Naive thymus-derived CD4-positive, alpha-beta T cell (primary cell): ENCODE results near the gene GLIPR2. TPM values are rescaled to one million over a fixed set of nuclear protein-coding genes. Genes with fewer than 3 reads are reported as not detected.

Experiments used
- ATAC-seq: fragments of 150-1000 bp; cut with Tn5 transposase; 2 replicates; pipeline ENCODE4 v1.10.0; 2021; ENCODE audit warnings: mild to moderate bottlenecking, moderate library complexity
- CTCF ChIA-PET: fragments of 350-600 bp; sonication (Branson Sonifier 250); formaldehyde crosslinking; loops from one replicate; lab custom pipeline; 2021; ENCODE audit warnings: antibody characterized with exemption; lab: Charles Lee
- POLR2A ChIA-PET: fragments of 350-600 bp; sonication (Branson Sonifier 250); formaldehyde crosslinking; loops from one replicate; lab custom pipeline; 2021; ENCODE audit warnings: antibody characterized with exemption, inconsistent platforms; lab: Charles Lee
- DNase-seq, 9 donors: peaks; one replicate each; pipeline versions ENCODE4 v3.0.0 to v3.0.0-alpha.2; 2020 to 2022; ENCODE audit warnings: mixed read lengths in 1 of 9
- H3K27ac ChIP-seq: one replicate; pipeline ENCODE4 v1.7.0; 2013; ENCODE audit warnings: mild to moderate bottlenecking, low read depth, low read length, moderate library complexity
- H3K27me3 ChIP-seq, 2 donors: one replicate each; pipeline ENCODE4 v1.7.0; 2013; ENCODE audit warnings: low read length in 2 of 2, mild to moderate bottlenecking in 2 of 2, moderate library complexity in 2 of 2; ENCODE audit not compliant: control insufficient read depth in 2 of 2, insufficient read depth in 2 of 2
- H3K36me3 ChIP-seq, 3 experiments: 1 replicate in 2 of 3; 2 replicates in 1 of 3; pipeline ENCODE4 v1.7.0; 2013; ENCODE audit warnings: low read length in 3 of 3, mild to moderate bottlenecking in 3 of 3, moderate library complexity in 1 of 3; ENCODE audit not compliant: insufficient read depth in 3 of 3, control insufficient read depth in 2 of 3
- H3K4me1 ChIP-seq, 2 donors: one replicate each; pipeline ENCODE4 v1.7.0; 2013; ENCODE audit warnings: low read length in 2 of 2, mild to moderate bottlenecking in 2 of 2, moderate library complexity in 1 of 2; ENCODE audit not compliant: control insufficient read depth in 2 of 2, insufficient read depth in 2 of 2
- H3K4me3 ChIP-seq: 2 replicates; pipeline ENCODE4 v1.7.0; 2013; ENCODE audit warnings: mild to moderate bottlenecking, low read length
- H3K9me3 ChIP-seq, 3 experiments: 1 replicate in 2 of 3; 2 replicates in 1 of 3; pipeline ENCODE4 v1.7.0; 2013; ENCODE audit warnings: low read length in 3 of 3; ENCODE audit not compliant: control insufficient read depth in 2 of 3
- H3K27ac Mint-ChIP-seq, 9 donors: one replicate each; pipeline ENCODE4 v1.8.0; 2020 to 2022; ENCODE audit warnings: mixed read lengths in 9 of 9, mild to moderate bottlenecking in 8 of 9, moderate library complexity in 5 of 9, inconsistent platforms in 2 of 9
- H3K27me3 Mint-ChIP-seq, 5 donors: one replicate each; pipeline ENCODE4 v1.8.0; 2021 to 2022; ENCODE audit warnings: mixed read lengths in 5 of 5, mild to moderate bottlenecking in 1 of 5
- H3K36me3 Mint-ChIP-seq, 5 donors: one replicate each; pipeline ENCODE4 v1.8.0; 2020 to 2022; ENCODE audit warnings: mixed read lengths in 5 of 5, mild to moderate bottlenecking in 3 of 5, inconsistent platforms in 1 of 5
- H3K4me1 Mint-ChIP-seq, 7 donors: one replicate each; pipeline ENCODE4 v1.8.0; 2020 to 2022; ENCODE audit warnings: mixed read lengths in 7 of 7, mild to moderate bottlenecking in 3 of 7, inconsistent platforms in 1 of 7
- H3K4me3 Mint-ChIP-seq, 10 donors: one replicate each; pipeline ENCODE4 v1.8.0; 2020 to 2022; ENCODE audit warnings: mild to moderate bottlenecking in 10 of 10, mixed read lengths in 10 of 10, moderate library complexity in 6 of 10, inconsistent platforms in 2 of 10
- H3K9me3 Mint-ChIP-seq, 11 donors: one replicate each; pipeline ENCODE4 v1.8.0; 2020 to 2022; ENCODE audit warnings: mixed read lengths in 11 of 11, mild to moderate bottlenecking in 4 of 11, inconsistent platforms in 1 of 11, moderate library complexity in 1 of 11
- intact Hi-C, 2 donors: fragments of 100-400 bp; cut with micrococcal nuclease; formaldehyde crosslinking; loops; one replicate each; pipeline ENCODE4 v1.15.1; 2023
- polyA plus RNA-seq, 2 donors: library from polyadenylated mRNA; unstranded; fragments of 300-500 nt; fragmentation: Illumina TruSeq; gene quantifications; one replicate each; pipeline ENCODE4 v1.2.3, GENCODE V29; 2021
- total RNA-seq, 6 experiments: library from RNA in 5 of 6; stranded (reverse) in 5 of 6; gene quantifications; 1 replicate in 5 of 6; 2 replicates in 1 of 6; pipeline ENCODE4 v1.2.3 and lab custom pipeline; 2021 to 2026

Gene GLIPR2
- total and polyA plus RNA-seq, 7 experiments from 2014 or later: 7.7 to 74.7 (median 38.8) TPM

DNA sequence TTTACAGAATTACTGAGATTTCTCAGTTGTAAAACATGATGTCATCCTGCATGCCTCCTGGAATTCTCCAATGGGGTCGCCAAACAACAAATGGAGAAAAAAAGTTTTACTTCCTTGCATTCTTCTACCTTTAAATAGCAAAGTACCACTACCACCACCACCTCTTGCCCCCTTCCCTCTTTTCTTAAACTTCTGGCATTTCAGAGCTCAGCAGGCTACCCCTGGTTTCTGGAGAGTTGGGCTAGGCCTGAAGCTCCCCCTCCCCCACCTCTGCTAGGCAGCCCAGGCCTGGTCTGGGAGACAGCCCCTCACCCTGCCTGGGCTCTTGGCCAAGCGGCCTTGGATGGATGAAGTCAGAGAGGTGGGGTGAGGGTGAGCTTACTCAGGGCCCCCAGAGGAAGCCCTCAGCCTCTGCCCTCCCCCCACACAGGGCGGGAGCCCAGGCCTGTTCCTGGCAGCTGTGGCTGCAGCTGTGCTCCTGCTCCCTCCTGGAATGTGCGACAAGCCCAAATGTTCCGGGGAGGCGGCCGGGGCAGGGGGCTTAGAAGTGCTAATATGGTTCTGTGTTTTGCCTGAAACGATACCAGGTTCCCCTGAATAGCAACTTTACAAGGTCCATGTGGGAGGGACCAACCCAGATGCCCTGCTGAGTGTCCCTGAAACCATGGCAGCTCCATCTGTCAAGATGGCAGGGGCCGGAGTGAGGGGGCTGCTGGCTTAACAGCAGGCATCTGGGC, 26.7 kb downstream of the GLIPR2 start:
- DNase-seq: no peak

GRCh38 chr9:36163786-36164170, 27.2 kb downstream of the GLIPR2 start:
- Mint-ChIP-seq H3K4me1 (peaks cover 4 to 25% (median 10%) of the 10 kb centered on the region in 7 donors), H3K36me3 (peaks cover 0 to 25% (median 5%) of the 10 kb centered on the region in 5 donors), H3K9me3 (no peaks in the 10 kb centered on the region), H3K27me3 (peaks cover 0 to 8% (median 0%) of the 10 kb centered on the region in 5 donors), H3K4me3 (no peak overlapping the region), H3K27ac (peak overlapping the region in 5 of 9 donors; percentile 39 to 58 (median 41))
- no peaks in the 10 kb centered on the region for H3K27me3 ChIP-seq
- peaks cover 0 to 3% of the 10 kb centered on the region in 2 donors for H3K4me1 ChIP-seq
- intact Hi-C loops: no loop called here
- H3K9me3 ChIP-seq: no peaks in the 10 kb centered on the region
- no peak for ATAC-seq
- no peak overlapping the region for H3K4me3 ChIP-seq
- DNase-seq: no peak
- peaks cover 0 to 3% (median 0%) of the 10 kb centered on the region in 3 experiments for H3K36me3 ChIP-seq
- POLR2A ChIA-PET: interaction anchor here (0.7 to 1.6 kb wide), 6 partner anchors 8 to 129 kb away, joined by 3 to 6 read pairs (median 4); no protein-coding TSS in a partner anchor
- no peak overlapping the region for H3K27ac ChIP-seq
- CTCF ChIA-PET: interaction anchor here (1.0 to 9.8 kb wide), 5 partner anchors 9 to 61 kb away, joined by 3 to 270 read pairs (median 4); no protein-coding TSS in a partner anchor

More for the DNA sequence above, 26.7 kb downstream of the GLIPR2 start:
- H3K27me3 Mint-ChIP-seq: peaks cover 0 to 8% (median 0%) of the 10 kb centered on the region in 5 donors
- intact Hi-C loops: no loop called here
- ChIA-PET CTCF (interaction anchor here (0.5 to 9.8 kb wide), 7 partner anchors 8 to 1740 kb away, joined by 3 to 270 read pairs (median 4); no protein-coding TSS in a partner anchor), POLR2A (interaction anchor here (0.7 to 1.6 kb wide), 4 partner anchors 8 to 60 kb away, joined by 3 to 6 read pairs (median 4); no protein-coding TSS in a partner anchor)
- no peaks in the 10 kb centered on the region for H3K27me3 ChIP-seq
- H3K36me3 Mint-ChIP-seq: peaks cover 0 to 30% (median 8%) of the 10 kb centered on the region in 5 donors
- H3K9me3 ChIP-seq: no peaks in the 10 kb centered on the region
- H3K4me1 ChIP-seq: peaks cover 0 to 3% of the 10 kb centered on the region in 2 donors
- no peak overlapping the region for H3K4me3 Mint-ChIP-seq
- no peak for ATAC-seq
- peak overlapping the region in 6 of 9 donors; percentile 38 to 55 (median 43) for H3K27ac Mint-ChIP-seq
- peaks cover 0 to 3% (median 0%) of the 10 kb centered on the region in 3 experiments for H3K36me3 ChIP-seq
- H3K4me1 Mint-ChIP-seq: peaks cover 7 to 25% (median 14%) of the 10 kb centered on the region in 7 donors
- no peak overlapping the region for H3K27ac ChIP-seq
- peaks cover 0 to 2% (median 0%) of the 10 kb centered on the region in 11 donors for H3K9me3 Mint-ChIP-seq
- H3K4me3 ChIP-seq: no peak overlapping the region

- ATAC-seq (no peak), DNase-seq (no peak)
- H3K36me3 Mint-ChIP-seq: peaks cover 0 to 19% (median 5%) of the 10 kb centered on the region in 5 donors
- H3K4me1 ChIP-seq: peaks cover 0 to 3% of the 10 kb centered on the region in 2 donors
- ChIA-PET POLR2A (interaction anchor here (0.8 to 1.6 kb wide), 8 partner anchors 9 to 129 kb away, joined by 3 to 6 read pairs (median 4); no protein-coding TSS in a partner anchor), CTCF (interaction anchor here (0.9 to 9.8 kb wide), 7 partner anchors 10 to 564 kb away, joined by 3 to 270 read pairs (median 3); no protein-coding TSS in a partner anchor)
- H3K4me1 Mint-ChIP-seq: peaks cover 4 to 25% (median 9%) of the 10 kb centered on the region in 7 donors
- peak overlapping the region in 3 of 9 donors; percentile 39 to 45 (median 41) for H3K27ac Mint-ChIP-seq
- H3K9me3 Mint-ChIP-seq: no peaks in the 10 kb centered on the region
- H3K27me3 ChIP-seq: no peaks in the 10 kb centered on the region
- H3K27me3 Mint-ChIP-seq: peaks cover 0 to 11% (median 0%) of the 10 kb centered on the region in 5 donors
- no peaks in the 10 kb centered on the region for H3K9me3 ChIP-seq
- H3K36me3 ChIP-seq: no peaks in the 10 kb centered on the region
- no peak overlapping the region for H3K27ac ChIP-seq
- no peak overlapping the region for H3K4me3 Mint-ChIP-seq
- no peak overlapping the region for H3K4me3 ChIP-seq
- intact Hi-C loops: no loop called here
These were observed 27.8 kb downstream of the GLIPR2 start for GRCh38 chr9:36164372-36164771.

DNA sequence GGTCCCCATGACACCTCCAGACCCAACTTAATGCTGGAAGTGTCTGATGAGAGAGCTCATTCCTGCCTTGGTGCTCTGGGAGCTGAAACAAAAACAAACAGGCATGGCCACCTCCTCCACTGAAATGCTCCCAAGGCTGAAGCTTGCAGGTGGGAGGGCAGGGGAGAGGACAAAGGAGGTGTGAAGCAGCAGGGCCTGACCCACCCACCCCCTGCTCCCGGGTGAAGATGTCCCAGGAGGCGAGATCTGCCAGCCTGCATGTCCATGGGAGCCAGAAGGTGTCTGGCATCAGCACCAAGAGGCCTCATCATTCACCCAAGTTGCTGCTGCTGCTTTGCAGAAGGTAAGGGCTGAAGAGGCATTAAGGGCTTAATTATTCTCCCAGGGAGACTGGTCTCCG, 28.5 kb downstream of the GLIPR2 start:
- Histone ChIP-seq H3K27ac (no peak overlapping the region), H3K4me3 (no peak overlapping the region), H3K4me1 (peaks cover 0 to 3% of the 10 kb centered on the region in 2 donors), H3K36me3 (no peaks in the 10 kb centered on the region), H3K27me3 (no peaks in the 10 kb centered on the region), H3K9me3 (no peaks in the 10 kb centered on the region)
- ATAC-seq (no peak), DNase-seq (no peak)
- Mint-ChIP-seq H3K9me3 (no peaks in the 10 kb centered on the region), H3K36me3 (peaks cover 0 to 17% (median 5%) of the 10 kb centered on the region in 5 donors), H3K4me1 (peaks cover 4 to 25% (median 9%) of the 10 kb centered on the region in 7 donors), H3K27me3 (peaks cover 0 to 14% (median 0%) of the 10 kb centered on the region in 5 donors), H3K27ac (peak overlapping the region in 2 of 9 donors; percentile 38 to 62), H3K4me3 (peak overlapping the region in 8 of 10 donors; percentile 10 to 65 (median 35))
- ChIA-PET CTCF (interaction anchor here (0.9 to 9.8 kb wide), 7 partner anchors 13 to 564 kb away, joined by 3 to 270 read pairs (median 3); no protein-coding TSS in a partner anchor), POLR2A (interaction anchor here (0.9 to 1.5 kb wide), 4 partner anchors 9 to 25 kb away, joined by 3 to 5 read pairs (median 4); no protein-coding TSS in a partner anchor)
- intact Hi-C loops: loop anchor here in 1 of 2 donors (5.0 kb wide), 2 partner anchors 43 to 128 kb away; partner anchors contain the start of gene RECK

DNA sequence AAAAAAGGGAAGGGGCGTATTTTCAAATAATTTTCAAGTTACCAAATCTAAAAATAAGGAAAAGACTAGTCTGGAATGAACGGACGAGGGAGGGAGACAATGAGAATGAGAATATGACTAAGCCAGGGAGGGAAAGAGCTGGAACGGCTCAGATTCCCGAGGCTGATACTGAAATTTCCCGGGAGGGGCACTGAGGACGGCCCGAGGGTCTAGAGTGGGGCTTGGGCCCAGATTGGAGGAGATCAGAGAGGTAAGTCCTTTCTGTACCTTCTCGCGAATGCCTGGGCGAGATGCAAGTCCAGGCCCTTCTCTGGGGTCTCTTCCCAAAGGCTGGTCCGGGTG, 29.3 kb downstream of the GLIPR2 start:
- intact Hi-C loops: loop anchor here (1.0 to 5.0 kb wide), 9 partner anchors 13 to 210 kb away; partner anchors contain the start of genes GLIPR2 (in 2 of the 2), CLTA (in 1 of the 2) and RECK (in 1 of the 2)
- H3K36me3 Mint-ChIP-seq: peaks cover 0 to 12% (median 5%) of the 10 kb centered on the region in 5 donors
- peak overlapping the region in 1 of 9 donors; percentile 85 for H3K27ac Mint-ChIP-seq
- ChIA-PET CTCF (interaction anchor here (0.7 to 9.8 kb wide), 6 partner anchors 21 to 85 kb away, joined by 3 to 270 read pairs (median 4); partner anchors contain the start of gene GLIPR2), POLR2A (interaction anchor here (0.8 to 1.5 kb wide), 2 partner anchors 26 to 29 kb away, joined by 3 read pairs; partner anchors contain the start of gene GLIPR2)
- Histone ChIP-seq H3K27me3 (no peaks in the 10 kb centered on the region), H3K4me3 (no peak overlapping the region), H3K27ac (no peak overlapping the region), H3K36me3 (no peaks in the 10 kb centered on the region), H3K4me1 (peaks cover 0 to 3% of the 10 kb centered on the region in 2 donors), H3K9me3 (no peaks in the 10 kb centered on the region)
- H3K9me3 Mint-ChIP-seq: no peaks in the 10 kb centered on the region
- peaks cover 0 to 14% (median 0%) of the 10 kb centered on the region in 5 donors for H3K27me3 Mint-ChIP-seq
- DNase-seq: no peak
- no peak for ATAC-seq
- H3K4me1 Mint-ChIP-seq: peaks cover 4 to 22% (median 7%) of the 10 kb centered on the region in 7 donors
- peak overlapping the region in 4 of 10 donors; percentile 18 to 65 (median 40) for H3K4me3 Mint-ChIP-seq
